SK-N-SH treated with all-trans-retinoic acid at 6 μM for 48 hours (cell line): ENCODE results near the gene ABCF3.

ENCODE experiments used
- CSDC2 ChIP-seq: fragments of 250-450 bp; sonication (Bioruptor Pico); IDR thresholded peaks from 2 replicates; pipeline ENCODE4 v1.5.0; 2020; ENCODE audit warnings: mild to moderate bottlenecking, moderate library complexity
- ISL1 ChIP-seq: fragments of 250-450 bp; sonication (Bioruptor Pico); IDR thresholded peaks from 2 replicates; pipeline ENCODE4 v2.1.2; 2022; ENCODE audit warnings: mild to moderate bottlenecking, moderate library complexity
- PPARA ChIP-seq: fragments of 250-450 bp; sonication (Bioruptor Pico); IDR thresholded peaks from 2 replicates; pipeline ENCODE4 v1.5.0; 2020; ENCODE audit warnings: mild to moderate bottlenecking, borderline replicate concordance
- RARB ChIP-seq: fragments of 250-450 bp; sonication (Bioruptor Pico); IDR thresholded peaks from 2 replicates; pipeline ENCODE4 v1.8.0; 2021; ENCODE audit warnings: mild to moderate bottlenecking, moderate library complexity
- TCF4 ChIP-seq: fragments of 250-450 bp; sonication (Bioruptor Pico); IDR thresholded peaks from 2 replicates; pipeline ENCODE4 v1.8.0; 2021; ENCODE audit warnings: mild to moderate bottlenecking, moderate library complexity, borderline replicate concordance
- TOX ChIP-seq: fragments of 250-450 bp; sonication (Bioruptor Pico); IDR thresholded peaks from 2 replicates; pipeline ENCODE4 v1.8.0; 2021; ENCODE audit warnings: mild to moderate bottlenecking, moderate library complexity, borderline replicate concordance
- TSHZ2 ChIP-seq: fragments of 250-450 bp; sonication (Bioruptor Pico); IDR thresholded peaks from 2 replicates; pipeline ENCODE4 v1.5.0; 2020; ENCODE audit warnings: mild to moderate bottlenecking, moderate library complexity
- ZFP3 ChIP-seq: fragments of 250-450 bp; sonication (Bioruptor Pico); IDR thresholded peaks from 2 replicates; pipeline ENCODE4 v1.5.0; 2020; ENCODE audit warnings: mild to moderate bottlenecking, moderate library complexity
- ZFP30 ChIP-seq: fragments of 450-650 bp; formaldehyde crosslinking; IDR thresholded peaks from 2 replicates; pipeline ENCODE4 v1.5.0; 2022; ENCODE audit warnings: mild to moderate bottlenecking, moderate library complexity
- ZNF565 ChIP-seq: fragments of 450-650 bp; formaldehyde crosslinking; conservative IDR thresholded peaks from 2 replicates; pipeline ENCODE4 v1.5.0; 2020; ENCODE audit warnings: low read depth, mild to moderate bottlenecking, moderate library complexity
- ZNF70 ChIP-seq: fragments of 450-650 bp; formaldehyde crosslinking; IDR thresholded peaks from 2 replicates; pipeline ENCODE4 v1.5.0; 2020; ENCODE audit warnings: mild to moderate bottlenecking, moderate library complexity
- TF ChIP-seq, protein P1 (sequence below): fragments of 250-450 bp; sonication (Bioruptor Pico); IDR thresholded peaks from 2 replicates; pipeline ENCODE4 v1.8.0; 2020; ENCODE audit warnings: mild to moderate bottlenecking, moderate library complexity, borderline replicate concordance

DNA sequence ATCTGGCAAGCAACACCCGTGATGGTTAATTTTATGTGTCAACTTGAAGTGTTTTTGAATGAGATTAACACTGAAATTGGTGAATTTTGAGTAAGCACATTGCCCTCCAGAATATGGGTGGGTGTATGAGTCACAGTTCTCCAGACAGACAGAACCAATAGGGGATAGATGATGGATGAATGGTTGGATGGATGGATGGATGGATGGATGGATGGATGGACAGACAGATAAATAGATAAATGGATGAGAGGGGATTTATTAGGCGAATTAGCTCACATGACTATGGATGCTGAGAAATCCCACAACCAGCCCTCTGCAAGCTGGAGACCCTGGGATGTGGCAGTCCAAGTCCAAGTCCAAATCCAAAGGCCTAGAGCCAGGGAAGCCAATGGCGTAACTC, 37.9 kb downstream of the ABCF3 start:
- no peak for TF ChIP-seq CSDC2 (CRISPR knock-in tag)
- TF ChIP-seq TSHZ2 (CRISPR knock-in tag): no peak
- no peak for TF ChIP-seq ZNF565 (CRISPR knock-in tag)
- no peak for TF ChIP-seq ZNF70
- TF ChIP-seq ISL1 (CRISPR knock-in tag): no peak
- TF ChIP-seq, protein P1, sequence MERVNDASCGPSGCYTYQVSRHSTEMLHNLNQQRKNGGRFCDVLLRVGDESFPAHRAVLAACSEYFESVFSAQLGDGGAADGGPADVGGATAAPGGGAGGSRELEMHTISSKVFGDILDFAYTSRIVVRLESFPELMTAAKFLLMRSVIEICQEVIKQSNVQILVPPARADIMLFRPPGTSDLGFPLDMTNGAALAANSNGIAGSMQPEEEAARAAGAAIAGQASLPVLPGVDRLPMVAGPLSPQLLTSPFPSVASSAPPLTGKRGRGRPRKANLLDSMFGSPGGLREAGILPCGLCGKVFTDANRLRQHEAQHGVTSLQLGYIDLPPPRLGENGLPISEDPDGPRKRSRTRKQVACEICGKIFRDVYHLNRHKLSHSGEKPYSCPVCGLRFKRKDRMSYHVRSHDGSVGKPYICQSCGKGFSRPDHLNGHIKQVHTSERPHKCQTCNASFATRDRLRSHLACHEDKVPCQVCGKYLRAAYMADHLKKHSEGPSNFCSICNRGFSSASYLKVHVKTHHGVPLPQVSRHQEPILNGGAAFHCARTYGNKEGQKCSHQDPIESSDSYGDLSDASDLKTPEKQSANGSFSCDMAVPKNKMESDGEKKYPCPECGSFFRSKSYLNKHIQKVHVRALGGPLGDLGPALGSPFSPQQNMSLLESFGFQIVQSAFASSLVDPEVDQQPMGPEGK (CRISPR knock-in tag): no peak
- no peak for TF ChIP-seq ZFP3 (CRISPR knock-in tag)
- no peak for TF ChIP-seq TOX (CRISPR knock-in tag)
- TF ChIP-seq TCF4 (CRISPR knock-in tag): no peak
- TF ChIP-seq RARB (CRISPR knock-in tag): no peak
- TF ChIP-seq PPARA (CRISPR knock-in tag): no peak
- no peak for TF ChIP-seq ZFP30 (CRISPR knock-in tag)
